Panc1 (cell line): ENCODE results near the gene UGT2A2. TPM values are rescaled to one million over a fixed set of nuclear protein-coding genes. Genes with fewer than 3 reads are reported as not detected.

ENCODE experiments used
- ATAC-seq: fragments of 200-7000 bp; cut with Tn5 transposase; 2 replicates; pipeline ENCODE4 v1.9.1; 2020; ENCODE audit warnings: mild to moderate bottlenecking, moderate library complexity
- BruUV-seq: library from RNA; stranded (reverse); fragments of 400-500 nt; replicated peaks from 2 replicates; lab custom pipeline; 2021; lab: Mats Ljungman, UMichigan
- CTCF ChIA-PET: fragments of 300-600 bp; sonication (Branson Sonifier 250); formaldehyde crosslinking; loops from one replicate; lab custom pipeline; 2022; ENCODE audit warnings: antibody characterized with exemption; lab: Charles Lee
- POLR2A ChIA-PET: fragments of 300-600 bp; sonication (Branson Sonifier 250); formaldehyde crosslinking; loops from one replicate; lab custom pipeline; 2022; ENCODE audit warnings: antibody characterized with exemption; lab: Charles Lee
- DNase-seq: peaks from one replicate; pipeline ENCODE4 v3.0.0-alpha.2; 2010; ENCODE audit warnings: low read depth, low spot score
- H3K27ac ChIP-seq: 2 replicates; pipeline ENCODE4 v1.5.1; 2011; ENCODE audit warnings: mild to moderate bottlenecking, low read length, inconsistent platforms
- H3K27me3 ChIP-seq: fragments of 200-500 bp; sonication (Bioruptor generic); 2 replicates; pipeline ENCODE4 v1.6.0; 2014; ENCODE audit warnings: low read length, inconsistent platforms; ENCODE audit not compliant: control insufficient read depth, insufficient read depth
- H3K36me3 ChIP-seq: fragments of 200-500 bp; sonication (Bioruptor generic); 2 replicates; pipeline ENCODE4 v1.5.1; 2014; ENCODE audit warnings: inconsistent platforms, mild to moderate bottlenecking, low read length, moderate library complexity; ENCODE audit not compliant: control insufficient read depth, insufficient read depth
- H3K4me1 ChIP-seq: 2 replicates; pipeline ENCODE4 v1.5.1; 2011; ENCODE audit warnings: inconsistent platforms, mild to moderate bottlenecking, low read length, moderate library complexity; ENCODE audit not compliant: control insufficient read depth, insufficient read depth
- H3K4me3 ChIP-seq, 2 experiments: 2 replicates each; pipeline ENCODE4 v1.5.1; 2011 to 2012; ENCODE audit warnings: low read depth in 2 of 2, low read length in 2 of 2, mild to moderate bottlenecking in 2 of 2, inconsistent platforms in 1 of 2, moderate library complexity in 1 of 2
- H3K9me3 ChIP-seq: fragments of 200-500 bp; sonication (Bioruptor generic); 2 replicates; pipeline ENCODE4 v1.5.1; 2014; ENCODE audit warnings: low read depth, mild to moderate bottlenecking, inconsistent platforms, low read length, moderate library complexity; ENCODE audit not compliant: control insufficient read depth, insufficient read depth
- CTCF ChIP-seq: fragments of 450-650 bp; IDR thresholded peaks from 2 replicates; pipeline ENCODE4 v1.5.1; 2017; ENCODE audit warnings: mild to moderate bottlenecking
- POLR2AphosphoS5 ChIP-seq: IDR thresholded peaks from 2 replicates; pipeline ENCODE4 v1.6.1; 2012; ENCODE audit warnings: mild to moderate bottlenecking, low read depth, low read length, moderate library complexity
- SIN3A ChIP-seq: IDR thresholded peaks from 2 replicates; pipeline ENCODE4 v1.6.1; 2012; ENCODE audit warnings: low read depth, mild to moderate bottlenecking, low read length, moderate library complexity, borderline replicate concordance; ENCODE audit not compliant: insufficient read depth
- TCF7L2 ChIP-seq: IDR thresholded peaks from 2 replicates; pipeline ENCODE4 v1.6.1; 2011; ENCODE audit warnings: mild to moderate bottlenecking, low read depth, low read length, inconsistent platforms
- in situ Hi-C: cut with HindIII; loops from 2 replicates; pipeline ENCODE4 v1.10.0; 2016; ENCODE audit warnings: low sequenced_read_pairs, low pct_unique_long_range_greater_than_20kb
- intact Hi-C: fragments of 100-400 bp; cut with micrococcal nuclease; formaldehyde crosslinking; loops from one replicate; pipeline ENCODE4 v1.10.0; 2022; ENCODE audit not compliant: unreplicated experiment
- total RNA-seq: library from RNA; stranded (reverse); gene quantifications from one replicate; pipeline ENCODE4 v1.2.1, GENCODE V29; 2021; ENCODE audit not compliant: unreplicated experiment
- TF ChIP-seq, protein P1 (sequence below), 2 experiments: IDR thresholded peaks; 2 replicates each; pipeline ENCODE4 v1.6.1; 2011 to 2012; ENCODE audit warnings: low read depth in 2 of 2, control low read depth in 1 of 2, low read length in 1 of 2, mild to moderate bottlenecking in 1 of 2, moderate library complexity in 1 of 2; ENCODE audit not compliant: insufficient read depth in 1 of 2

UGT2A2 gene
- total RNA-seq, 1 experiment from 2014 or later = not detected

- ChIA-PET CTCF (no interaction called here), POLR2A (no interaction called here)
- intact Hi-C loops (no loop called here), in situ Hi-C loops (no loop called here)
- Histone ChIP-seq H3K27ac (no peak overlapping the region), H3K4me1 (no peaks in the 10 kb centered on the region), H3K36me3 (no peaks in the 10 kb centered on the region), H3K27me3 (no peaks in the 10 kb centered on the region), H3K9me3 (no peaks in the 10 kb centered on the region), H3K4me3 (no peak overlapping the region)
- TF ChIP-seq SIN3A = no peak
- TF ChIP-seq CTCF = no peak
- no peak for TF ChIP-seq TCF7L2
- no peak for TF ChIP-seq POLR2AphosphoS5
- TF ChIP-seq, protein P1, sequence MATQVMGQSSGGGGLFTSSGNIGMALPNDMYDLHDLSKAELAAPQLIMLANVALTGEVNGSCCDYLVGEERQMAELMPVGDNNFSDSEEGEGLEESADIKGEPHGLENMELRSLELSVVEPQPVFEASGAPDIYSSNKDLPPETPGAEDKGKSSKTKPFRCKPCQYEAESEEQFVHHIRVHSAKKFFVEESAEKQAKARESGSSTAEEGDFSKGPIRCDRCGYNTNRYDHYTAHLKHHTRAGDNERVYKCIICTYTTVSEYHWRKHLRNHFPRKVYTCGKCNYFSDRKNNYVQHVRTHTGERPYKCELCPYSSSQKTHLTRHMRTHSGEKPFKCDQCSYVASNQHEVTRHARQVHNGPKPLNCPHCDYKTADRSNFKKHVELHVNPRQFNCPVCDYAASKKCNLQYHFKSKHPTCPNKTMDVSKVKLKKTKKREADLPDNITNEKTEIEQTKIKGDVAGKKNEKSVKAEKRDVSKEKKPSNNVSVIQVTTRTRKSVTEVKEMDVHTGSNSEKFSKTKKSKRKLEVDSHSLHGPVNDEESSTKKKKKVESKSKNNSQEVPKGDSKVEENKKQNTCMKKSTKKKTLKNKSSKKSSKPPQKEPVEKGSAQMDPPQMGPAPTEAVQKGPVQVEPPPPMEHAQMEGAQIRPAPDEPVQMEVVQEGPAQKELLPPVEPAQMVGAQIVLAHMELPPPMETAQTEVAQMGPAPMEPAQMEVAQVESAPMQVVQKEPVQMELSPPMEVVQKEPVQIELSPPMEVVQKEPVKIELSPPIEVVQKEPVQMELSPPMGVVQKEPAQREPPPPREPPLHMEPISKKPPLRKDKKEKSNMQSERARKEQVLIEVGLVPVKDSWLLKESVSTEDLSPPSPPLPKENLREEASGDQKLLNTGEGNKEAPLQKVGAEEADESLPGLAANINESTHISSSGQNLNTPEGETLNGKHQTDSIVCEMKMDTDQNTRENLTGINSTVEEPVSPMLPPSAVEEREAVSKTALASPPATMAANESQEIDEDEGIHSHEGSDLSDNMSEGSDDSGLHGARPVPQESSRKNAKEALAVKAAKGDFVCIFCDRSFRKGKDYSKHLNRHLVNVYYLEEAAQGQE (IDR thresholded peaks at IDR 0.05; ENCODE audit: insufficient read depth in 1 of 2, low read depth in 2 of 2, low read length in 1 of 2) = no peak
- DNase-seq (no peak), ATAC-seq (no peak)
- BruUV-seq = no TSS peak
Measured at GRCh38 chr4:69610484-69610883, 29.0 kb downstream of the UGT2A2 start.

DNA sequence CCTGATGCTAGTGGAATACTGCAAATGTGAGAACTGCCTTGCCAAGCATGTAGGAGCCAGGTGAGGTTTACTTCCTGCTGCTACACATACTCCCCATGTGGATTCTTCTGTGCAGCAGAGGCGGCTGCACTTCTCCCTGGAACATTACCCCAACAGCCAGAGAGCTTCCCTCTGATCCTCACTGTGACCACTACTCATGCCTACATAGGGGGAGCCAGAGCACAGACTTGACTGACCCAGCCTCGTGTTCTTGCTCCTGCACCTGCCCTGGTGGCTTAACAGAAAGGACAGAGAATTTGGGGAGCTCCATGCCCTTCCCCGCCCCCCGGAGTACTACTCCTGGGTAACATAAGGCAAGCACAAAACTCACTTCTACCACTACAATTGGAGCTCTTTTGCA lies 38.4 kb downstream of the UGT2A2 start:
- Histone ChIP-seq H3K27me3 (no peaks in the 10 kb centered on the region), H3K9me3 (no peaks in the 10 kb centered on the region), H3K4me1 (no peaks in the 10 kb centered on the region), H3K27ac (no peak overlapping the region), H3K4me3 (no peak overlapping the region), H3K36me3 (no peaks in the 10 kb centered on the region)
- DNase-seq = no peak
- intact Hi-C loops (no loop called here), in situ Hi-C loops (no loop called here)
- BruUV-seq = no TSS peak
- ChIA-PET POLR2A (no interaction called here), CTCF (no interaction called here)
- ATAC-seq = no peak
- TF ChIP-seq SIN3A = no peak
- TF ChIP-seq POLR2AphosphoS5 = no peak
- no peak for TF ChIP-seq TCF7L2
- TF ChIP-seq CTCF = no peak
- TF ChIP-seq, protein P1 (IDR thresholded peaks at IDR 0.05; ENCODE audit: insufficient read depth in 1 of 2, low read depth in 2 of 2, low read length in 1 of 2) = no peak
